Posterior vena cava (tissue), 2 donors: ENCODE results near the gene NPY2R. TPM values are rescaled to one million over a fixed set of nuclear protein-coding genes. Genes with fewer than 3 reads are reported as not detected.

Experiments
- DNase-seq: peaks from one replicate; pipeline ENCODE4 v3.0.0-alpha.2; 2020; ENCODE audit warnings: low spot score
- intact Hi-C, 2 donors: fragments of 100-400 bp; cut with DNase I; formaldehyde crosslinking; loops; one replicate each; pipeline versions ENCODE4 v1.14.1 to v1.14.2; 2022 to 2023
- long read RNA-seq, 2 donors: library from polyadenylated mRNA; unstranded; transcript quantifications; one replicate each; pipeline ENCODE4 v2.0.0, GENCODE V29; 2020 to 2021
- total RNA-seq, 2 donors: library from RNA; stranded (reverse); fragmentation: NEBNext Ultra II Directional; extraction: Animal tissue kit (Norgen Biotek cat#: 25700); gene quantifications; one replicate each; pipeline ENCODE4 v1.2.1, GENCODE V29; 2021
- donor health status: DM: yes; HTN: yes; CAD: no.
- donor health status: DM: yes; HTN: yes; CAD: no.

NPY2R gene, protein sequence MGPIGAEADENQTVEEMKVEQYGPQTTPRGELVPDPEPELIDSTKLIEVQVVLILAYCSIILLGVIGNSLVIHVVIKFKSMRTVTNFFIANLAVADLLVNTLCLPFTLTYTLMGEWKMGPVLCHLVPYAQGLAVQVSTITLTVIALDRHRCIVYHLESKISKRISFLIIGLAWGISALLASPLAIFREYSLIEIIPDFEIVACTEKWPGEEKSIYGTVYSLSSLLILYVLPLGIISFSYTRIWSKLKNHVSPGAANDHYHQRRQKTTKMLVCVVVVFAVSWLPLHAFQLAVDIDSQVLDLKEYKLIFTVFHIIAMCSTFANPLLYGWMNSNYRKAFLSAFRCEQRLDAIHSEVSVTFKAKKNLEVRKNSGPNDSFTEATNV
- total RNA-seq: under 1 TPM in 1 of 2 donors, not detected in 1; 0.09 TPM
- long read RNA-seq, donor 1: 0 reads
- long read RNA-seq, donor 2: 0 reads

DNA sequence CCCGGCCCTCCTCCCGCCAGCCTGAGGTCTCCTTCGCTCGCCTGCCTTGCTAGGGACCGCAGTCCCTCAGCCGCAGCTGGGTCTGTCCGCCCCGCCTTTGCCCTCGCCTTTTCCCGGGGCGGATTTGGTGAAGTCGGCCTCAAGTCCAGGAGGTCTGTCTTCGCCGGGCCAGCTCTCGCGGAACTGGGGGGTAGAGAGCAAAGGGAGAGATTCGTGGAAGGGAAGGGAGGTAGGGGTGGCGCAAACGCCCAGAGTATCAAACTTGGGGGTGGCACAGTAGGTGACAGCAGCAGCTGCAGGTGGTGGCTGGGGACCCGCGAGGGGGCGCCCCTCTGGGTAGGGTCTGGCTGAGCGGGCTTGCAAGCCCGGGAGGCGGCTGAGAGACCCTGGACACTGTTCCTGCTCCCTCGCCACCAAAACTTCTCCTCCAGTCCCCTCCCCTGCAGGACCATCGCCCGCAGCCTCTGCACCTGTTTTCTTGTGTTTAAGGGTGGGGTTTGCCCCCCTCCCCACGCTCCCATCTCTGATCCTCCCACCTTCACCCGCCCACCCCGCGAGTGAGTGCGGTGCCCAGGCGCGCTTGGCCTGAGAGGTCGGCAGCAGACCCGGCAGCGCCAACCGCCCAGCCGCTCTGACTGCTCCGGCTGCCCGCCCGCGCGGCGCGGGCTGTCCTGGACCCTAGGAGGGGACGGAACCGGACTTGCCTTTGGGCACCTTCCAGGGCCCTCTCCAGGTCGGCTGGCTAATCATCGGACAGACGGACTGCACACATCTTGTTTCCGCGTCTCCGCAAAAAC is at the start of gene NPY2R:
Gene NPY2R (plus strand): TSS at position 379 of the 797 bp plus-strand sequence. CDS start 5,304 bp downstream, outside the sequence.
- peak; percentile 77 for DNase-seq
- intact Hi-C loops: no loop called here

DNA sequence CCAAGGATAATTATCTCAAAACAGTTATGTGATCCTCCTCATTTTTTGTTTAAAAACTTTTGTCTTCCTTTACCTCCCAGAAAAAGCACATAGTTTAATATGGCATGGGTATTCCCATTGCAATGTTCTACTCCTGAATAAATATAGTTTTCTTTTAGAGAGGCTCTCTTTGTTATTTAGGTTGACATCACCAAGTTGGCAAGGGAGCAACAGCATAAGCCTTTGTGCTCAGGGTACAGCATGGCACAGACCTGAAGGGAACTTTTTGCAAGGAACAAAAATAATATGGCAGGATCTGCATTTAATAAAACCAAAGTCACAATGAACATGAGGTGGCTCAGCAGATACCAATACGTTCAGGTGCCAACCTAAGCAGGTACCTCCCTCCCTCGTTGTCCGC is 47.1 kb upstream of the NPY2R start:
- no peak for DNase-seq
- intact Hi-C loops: no loop called here

DNA sequence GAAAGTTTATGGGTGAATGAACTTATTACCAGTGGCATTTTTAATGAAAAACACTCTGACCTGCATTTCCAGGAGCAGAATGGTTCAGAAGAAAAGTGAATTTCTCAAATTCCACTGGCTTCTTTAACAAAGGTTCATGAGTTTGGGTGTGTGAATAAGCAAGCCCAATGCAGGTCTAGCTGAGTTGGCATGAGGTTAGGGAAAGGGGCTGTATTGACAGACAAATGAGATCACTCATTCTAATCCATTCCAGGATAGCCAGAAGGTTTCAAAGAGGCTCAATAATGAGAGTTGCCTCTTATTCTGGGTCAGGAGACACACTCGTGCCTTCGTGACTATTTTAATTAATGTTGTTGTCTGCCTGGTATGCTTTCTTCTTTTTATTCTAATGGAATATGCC is 43.7 kb upstream of the NPY2R start:
- no peak for DNase-seq
- intact Hi-C loops: no loop called here

DNA sequence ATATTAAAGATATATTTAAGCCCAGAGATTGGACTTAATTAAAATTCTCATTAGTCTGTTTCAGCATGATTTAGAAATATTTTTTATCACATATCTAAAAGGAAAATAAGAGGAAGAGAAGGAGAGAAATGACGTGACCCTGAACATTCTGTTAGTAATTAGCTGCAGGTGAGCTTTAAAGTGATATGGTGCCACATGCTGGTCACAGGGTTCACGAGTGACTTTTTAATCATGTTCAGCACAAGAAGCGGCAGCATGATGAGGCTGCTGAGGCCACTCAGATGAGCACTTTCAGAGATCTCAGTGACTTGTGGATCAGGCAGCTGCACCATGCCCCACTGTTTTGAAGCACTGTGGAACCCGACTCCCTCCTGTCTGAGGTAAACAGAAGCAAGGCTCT is 37.9 kb upstream of the NPY2R start:
- DNase-seq: no peak
- intact Hi-C loops: no loop called here

DNA sequence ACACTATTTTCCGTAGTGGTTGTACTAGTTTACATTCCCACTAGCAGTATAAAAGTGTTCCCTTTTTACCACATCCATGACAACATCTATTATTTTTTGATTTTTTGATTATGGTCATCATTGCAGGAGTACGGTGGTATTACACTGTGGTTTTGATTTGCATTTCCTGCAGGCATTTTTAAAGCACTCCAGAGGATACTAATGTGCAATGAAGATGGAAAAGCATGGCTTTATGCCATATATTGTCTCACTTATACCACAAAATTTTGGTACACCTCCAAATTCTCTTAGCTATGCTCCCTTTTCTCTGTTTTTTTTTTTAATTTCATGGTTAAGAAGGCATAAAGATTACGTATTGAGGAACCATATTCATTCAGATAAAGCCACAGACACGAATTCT is 35.1 kb upstream of the NPY2R start:
- no peak for DNase-seq
- intact Hi-C loops: no loop called here

DNA sequence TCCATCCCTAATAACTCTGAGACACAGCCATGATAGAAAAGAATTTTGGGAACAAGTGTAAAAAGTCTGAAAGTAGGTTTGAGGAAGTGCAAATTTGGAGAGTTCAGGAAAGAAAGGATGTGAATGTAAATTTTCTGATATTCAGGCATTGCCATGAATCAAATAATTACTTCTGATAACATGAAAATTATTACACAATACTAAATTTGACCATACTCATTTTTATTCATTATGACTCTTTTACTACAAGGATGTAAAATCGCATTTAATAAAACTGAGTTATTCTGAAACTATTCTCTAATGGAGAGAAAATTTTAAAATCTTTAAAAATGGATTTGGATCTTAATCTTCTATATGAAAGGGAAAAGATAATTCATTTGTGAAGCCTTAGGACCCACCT is 33.8 kb upstream of the NPY2R start:
- DNase-seq: no peak
- intact Hi-C loops: no loop called here

DNA sequence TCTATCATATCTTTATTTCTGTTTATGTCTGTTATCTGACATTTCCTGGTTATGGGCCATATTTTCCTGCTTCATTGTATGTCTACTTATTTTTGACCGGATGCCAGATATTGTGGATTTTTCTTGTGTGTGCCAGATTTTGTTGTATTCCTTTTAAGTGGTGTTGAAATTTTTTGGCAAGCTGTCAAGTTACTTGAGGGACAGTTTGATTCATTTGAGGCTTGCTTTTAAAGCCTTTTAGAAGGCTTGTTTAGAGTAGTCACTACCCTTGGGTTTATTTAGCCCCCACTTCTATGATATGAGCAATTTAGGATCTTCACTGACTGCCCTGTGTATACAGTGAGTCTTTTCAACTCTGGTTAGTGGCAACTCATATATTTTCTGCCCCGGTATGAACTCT is 29.2 kb upstream of the NPY2R start:
- no peak for DNase-seq
- intact Hi-C loops: no loop called here

DNA sequence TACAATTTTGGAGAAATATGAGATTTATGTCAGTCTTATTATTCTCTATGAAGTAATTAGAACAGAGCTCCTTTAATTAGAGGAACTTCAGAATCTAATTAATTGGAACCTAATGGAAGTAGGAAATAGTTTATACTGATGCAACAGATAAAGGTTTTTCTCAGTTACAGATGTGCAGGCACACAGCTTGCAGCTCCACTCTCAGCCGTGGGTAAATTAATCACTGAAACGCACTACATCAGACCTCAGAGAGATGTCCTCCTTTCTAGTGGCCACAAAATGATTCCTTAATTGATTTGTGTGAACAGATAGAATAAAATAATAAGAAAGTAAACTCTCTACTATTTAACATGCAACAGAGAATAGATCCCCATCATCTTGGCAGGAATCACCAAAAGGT is 21.5 kb upstream of the NPY2R start:
- intact Hi-C loops: loop anchor here in 1 of 2 donors (5.0 kb wide), 1 partner anchor 370 kb away; no protein-coding TSS in a partner anchor
- no peak for DNase-seq

DNA sequence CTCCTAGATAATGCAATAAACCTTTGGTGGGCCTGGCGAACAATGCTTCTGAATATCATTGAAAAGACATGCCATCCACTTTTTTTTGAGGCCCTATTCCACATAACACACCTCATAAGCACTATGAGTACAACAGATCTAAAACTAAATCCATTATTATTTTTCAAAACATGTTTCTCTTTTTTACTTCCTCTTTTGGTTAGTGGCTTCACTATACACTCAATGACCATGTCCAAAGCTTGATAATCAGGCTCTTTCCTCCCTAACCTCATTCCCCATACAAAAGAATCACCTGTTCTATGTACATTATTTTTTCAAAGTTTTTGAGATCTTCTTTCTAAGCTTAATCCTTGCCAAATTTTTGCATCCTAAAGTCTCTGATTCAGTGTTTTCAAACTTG is 20.4 kb upstream of the NPY2R start:
- no peak for DNase-seq
- intact Hi-C loops: loop anchor here in 1 of 2 donors (5.0 kb wide), 1 partner anchor 371 kb away; no protein-coding TSS in a partner anchor

DNA sequence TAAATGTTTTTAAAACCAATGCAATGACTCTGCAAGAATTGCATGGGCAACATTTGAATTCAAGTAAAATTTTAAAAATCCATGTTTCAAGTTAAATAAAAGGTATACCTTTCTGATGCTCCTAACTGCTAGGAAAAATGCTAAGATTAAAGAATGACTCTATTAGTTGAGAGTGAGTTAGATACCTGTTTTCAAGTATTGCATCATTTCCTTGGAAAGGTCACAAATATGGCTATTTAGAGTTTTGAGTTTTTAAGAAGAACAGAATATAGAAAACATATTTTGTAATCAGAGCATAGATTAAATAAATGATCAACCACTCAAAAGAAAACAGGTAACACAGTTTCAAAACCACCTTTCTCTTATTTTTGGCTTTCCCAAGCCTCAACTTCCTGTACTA is 18.3 kb upstream of the NPY2R start:
- DNase-seq: no peak
- intact Hi-C loops: no loop called here

DNA sequence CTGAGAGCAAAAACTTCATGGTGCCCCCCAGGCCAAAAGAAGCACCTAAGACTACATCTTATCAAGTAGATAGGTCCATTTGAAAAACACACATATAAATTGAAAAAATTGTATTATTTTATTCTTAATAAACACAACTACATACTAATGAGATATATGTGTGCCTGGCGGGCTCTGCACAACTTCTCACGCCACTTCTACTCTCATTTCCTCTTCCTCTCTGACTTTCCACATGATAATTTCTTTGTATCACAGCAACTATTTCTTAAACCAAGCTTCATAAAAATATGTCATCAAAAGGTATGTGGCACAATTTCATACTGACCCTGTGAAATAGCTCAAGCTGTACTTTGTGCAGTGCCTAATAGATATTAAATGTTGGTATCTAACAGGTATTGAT is 10.7 kb upstream of the NPY2R start:
- intact Hi-C loops: no loop called here
- DNase-seq: no peak

DNA sequence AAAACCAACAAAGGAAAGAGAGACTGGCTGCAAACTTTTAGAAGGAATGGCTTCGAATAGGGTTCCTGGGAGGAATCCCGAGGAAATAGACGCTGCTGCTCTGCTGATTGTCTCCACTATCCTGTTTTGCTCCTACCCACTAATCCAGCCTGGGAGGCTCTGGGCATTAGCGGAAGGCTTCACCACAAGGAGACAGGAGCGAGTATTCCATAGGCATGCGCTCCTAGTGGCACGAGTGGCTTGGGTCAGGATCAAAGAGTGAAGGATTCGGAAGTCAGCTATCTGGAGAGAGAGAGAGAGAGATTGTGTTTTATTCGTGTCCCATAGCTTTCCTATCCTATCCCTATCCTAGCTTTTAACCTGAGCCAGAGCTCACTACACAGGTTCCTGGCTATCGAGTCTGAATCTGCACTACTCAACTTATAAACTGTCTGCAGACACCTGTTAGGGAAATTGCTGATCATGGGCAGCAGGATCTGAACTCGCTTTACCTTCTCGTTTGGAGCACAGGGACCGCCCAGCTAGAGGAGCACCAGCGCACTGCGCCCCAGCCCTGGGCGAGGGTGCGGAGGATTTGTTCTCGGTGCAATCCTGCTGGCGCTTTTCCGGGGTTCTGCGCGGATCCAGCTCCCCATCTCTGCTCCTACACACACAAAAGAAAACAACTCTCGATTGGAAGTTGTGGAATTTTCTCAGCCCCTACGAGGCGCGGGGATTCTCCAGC is 740 bp upstream of the NPY2R start:
- DNase-seq: peak; percentile 62
- intact Hi-C loops: no loop called here

DNA sequence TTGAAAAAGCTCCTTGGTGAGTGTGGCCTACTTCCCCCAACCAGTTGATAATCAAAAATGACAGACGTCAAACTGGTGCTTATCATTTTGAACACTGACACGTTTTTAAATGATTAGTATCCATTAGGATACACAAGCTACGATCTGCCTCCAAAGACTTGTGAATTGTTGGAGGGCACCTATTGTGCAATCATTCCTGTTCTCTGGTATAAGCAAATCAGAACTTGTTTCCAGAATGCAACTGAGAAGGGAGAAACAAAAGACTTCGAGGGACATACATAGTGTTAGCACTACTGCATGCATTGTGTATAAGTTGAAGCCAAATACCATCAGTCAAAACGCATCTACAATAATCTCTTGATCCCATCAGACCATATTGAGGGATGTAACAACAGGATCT is 11.6 kb downstream of the NPY2R start:
- no peak for DNase-seq
- intact Hi-C loops: no loop called here

DNA sequence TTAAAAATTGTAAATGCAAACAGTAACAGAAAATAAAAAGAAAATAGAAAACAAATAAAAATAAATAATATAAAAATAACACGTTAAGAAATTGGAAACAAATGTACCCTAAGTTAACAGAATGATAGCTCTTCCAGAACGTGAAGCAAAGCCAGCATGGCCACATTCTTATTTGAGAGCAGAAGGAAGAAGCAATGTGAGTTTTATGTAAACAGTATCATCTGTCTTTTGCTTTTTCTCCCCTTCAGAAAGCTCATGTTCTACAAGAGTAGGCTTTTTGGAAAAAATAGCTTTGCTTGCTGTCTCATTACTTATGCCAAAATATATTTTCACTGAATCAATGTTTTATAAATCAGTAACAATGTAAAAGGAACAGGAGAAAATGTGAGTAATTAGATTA is 18.7 kb downstream of the NPY2R start:
- intact Hi-C loops: no loop called here
- DNase-seq: no peak

DNA sequence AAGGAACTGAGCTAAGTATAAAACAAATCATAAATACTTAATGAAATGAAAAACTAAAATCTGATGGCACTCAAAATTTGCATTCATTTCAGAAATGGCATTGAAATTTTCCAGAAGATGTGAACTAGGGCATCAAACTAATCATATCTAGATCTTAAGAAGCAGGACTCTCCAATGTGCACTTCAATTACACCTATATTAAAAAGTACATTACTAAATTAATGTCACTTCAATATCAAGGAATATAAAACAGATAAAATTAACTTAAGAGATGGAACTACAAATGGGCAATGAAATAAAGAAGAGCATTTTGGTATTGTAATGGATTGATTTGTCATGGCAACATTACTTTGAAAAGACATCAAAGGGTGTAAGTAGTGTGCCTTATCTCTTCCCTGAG is 20.3 kb downstream of the NPY2R start:
- no peak for DNase-seq
- intact Hi-C loops: no loop called here

DNA sequence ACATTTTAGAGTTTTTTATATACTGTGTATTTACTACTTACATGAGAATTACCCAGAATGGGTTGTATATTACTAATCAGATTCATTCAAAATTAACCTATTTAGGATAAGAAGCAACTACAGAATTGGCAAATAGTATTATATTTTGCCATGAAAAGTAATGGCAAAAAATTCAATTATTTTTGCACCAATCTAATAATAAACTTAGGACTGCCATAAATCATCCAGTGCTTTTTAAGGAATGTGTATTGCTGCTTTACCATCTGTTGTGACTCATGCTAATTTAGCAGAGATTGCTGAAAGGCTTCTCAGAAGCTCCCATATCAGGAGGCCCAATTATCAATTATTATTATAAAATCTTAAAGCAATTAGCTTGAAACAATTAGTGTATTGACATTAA is 24.0 kb downstream of the NPY2R start:
- intact Hi-C loops: no loop called here
- no peak for DNase-seq

DNA sequence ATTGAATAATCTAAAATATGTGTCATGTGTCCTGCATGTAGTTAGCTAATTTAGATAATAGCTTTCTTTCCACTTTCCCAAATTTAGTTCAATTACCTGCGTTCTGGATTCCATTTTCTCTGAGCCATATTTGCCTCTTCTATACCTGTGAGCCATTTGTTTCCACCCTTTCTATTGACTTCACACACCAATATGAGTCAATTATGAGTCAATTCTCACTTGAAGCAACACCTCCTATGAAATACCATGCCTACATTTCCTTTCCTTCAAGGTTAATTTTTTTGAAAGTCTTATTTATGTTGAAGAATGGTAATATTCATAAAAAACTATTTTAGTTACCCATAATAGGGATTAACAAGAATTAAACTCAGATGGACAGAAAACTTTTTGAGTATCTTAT is 25.8 kb downstream of the NPY2R start:
- intact Hi-C loops: no loop called here
- no peak for DNase-seq

DNA sequence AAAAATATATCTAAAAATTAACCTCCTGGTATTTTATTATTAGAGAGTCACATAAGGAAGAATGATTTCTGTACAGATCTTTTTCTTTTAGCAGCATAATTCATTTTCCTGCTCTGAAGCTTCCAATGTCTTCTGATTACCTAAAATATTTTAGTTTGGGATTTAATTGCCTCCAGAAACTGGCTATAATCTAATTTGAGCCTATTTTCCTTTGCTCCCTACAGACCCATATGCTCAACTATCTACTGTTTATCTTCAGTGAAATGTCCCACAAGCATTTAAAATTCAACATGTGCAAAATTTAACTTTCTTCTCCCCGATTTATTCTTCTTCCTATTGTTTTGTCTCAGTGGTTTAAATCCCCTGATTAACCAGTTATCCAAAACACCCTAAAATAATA is 29.1 kb downstream of the NPY2R start:
- intact Hi-C loops: no loop called here
- no peak for DNase-seq

DNA sequence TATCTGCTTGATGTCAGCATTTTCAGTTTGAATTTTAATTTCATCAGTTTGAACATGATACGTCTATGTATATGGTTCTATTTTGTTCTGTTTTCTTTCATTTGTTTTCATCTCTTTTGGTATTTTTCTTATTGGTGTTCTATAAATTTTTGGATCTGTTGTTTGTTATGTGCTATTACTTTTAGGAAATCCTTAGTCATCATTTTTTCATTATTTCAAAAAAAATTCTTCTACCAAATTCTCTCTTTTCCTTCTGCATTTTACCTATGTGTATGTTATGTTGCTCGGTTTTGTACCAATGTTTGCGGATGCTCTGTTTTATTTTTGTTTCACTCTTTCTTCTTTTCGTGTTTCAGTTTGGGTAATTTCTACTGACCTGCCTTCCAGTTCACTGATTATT is 32.8 kb downstream of the NPY2R start:
- intact Hi-C loops: no loop called here

DNA sequence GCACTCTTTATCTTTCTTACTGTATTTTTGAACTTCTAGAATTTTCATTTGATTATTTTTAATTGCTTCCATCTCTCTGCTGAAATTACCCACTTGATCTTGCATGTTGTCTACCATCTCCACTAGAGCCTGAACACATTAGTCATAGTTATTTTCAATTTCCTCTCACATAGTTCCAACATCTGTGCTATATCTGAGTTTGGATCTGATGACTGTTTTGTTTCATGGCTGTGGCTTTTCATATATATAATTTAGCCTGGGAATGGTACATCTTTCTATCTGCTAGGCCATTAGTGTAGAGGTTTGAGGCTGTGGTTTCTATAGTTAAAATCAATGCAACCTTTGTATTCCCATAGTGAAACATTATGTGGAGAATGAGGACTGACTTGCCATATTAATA is 33.2 kb downstream of the NPY2R start:
- intact Hi-C loops: no loop called here
- DNase-seq: no peak

More for the DNA sequence above, 32.8 kb downstream of the NPY2R start:
- no peak for DNase-seq
